Sciatic nerve (tissue), 2 donors: ENCODE measurements around the gene MIPEP. TPM values are rescaled to one million over a fixed set of nuclear protein-coding genes. Genes with fewer than 3 reads are reported as not detected.

Experiments used
- ATAC-seq: fragments of 200-7000 bp; cut with Tn5 transposase; one replicate; pipeline ENCODE4 v1.9.1; 2020; ENCODE audit warnings: mild to moderate bottlenecking, moderate library complexity
- DNase-seq: peaks from one replicate; pipeline ENCODE4 v3.0.0-alpha.2; 2020; ENCODE audit warnings: low spot score
- intact Hi-C: fragments of 100-400 bp; cut with DNase I; formaldehyde crosslinking; loops from one replicate; pipeline ENCODE4 v1.14.2; 2022
- total RNA-seq: library from RNA; stranded (reverse); fragmentation: NEBNext Ultra II Directional; extraction: Animal tissue kit (Norgen Biotek cat#: 25700); gene quantifications from one replicate; pipeline ENCODE4 v1.2.1, GENCODE V29; 2021
- donor health status: DM: no; HTN: no; CAD: no.
- donor health status: DM: no; HTN: no; CAD: no.

Gene MIPEP
- total RNA-seq, 1 donor from 2014 or later: 11.9 TPM

DNA sequence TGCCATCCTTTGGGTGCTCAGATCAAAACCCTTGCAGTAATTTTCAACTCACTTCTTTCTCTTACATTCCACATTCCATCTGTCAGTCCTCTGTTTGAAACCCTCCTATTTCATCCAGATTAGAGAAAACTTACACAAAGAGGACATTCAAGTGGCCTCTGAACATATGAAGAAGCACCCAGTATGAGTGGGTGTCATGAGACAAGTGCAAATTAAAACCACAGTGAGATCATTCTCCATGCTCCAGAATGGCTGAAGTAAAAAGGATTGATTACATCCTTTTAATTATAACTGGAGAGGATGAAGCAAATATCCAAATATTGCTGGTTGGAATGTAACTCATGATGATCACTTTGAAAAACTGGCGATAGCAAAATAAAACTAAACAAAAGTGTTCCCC lies 96.5 kb downstream of the MIPEP start:
- no peak for ATAC-seq
- DNase-seq: no peak
- intact Hi-C loops: no loop called here

DNA sequence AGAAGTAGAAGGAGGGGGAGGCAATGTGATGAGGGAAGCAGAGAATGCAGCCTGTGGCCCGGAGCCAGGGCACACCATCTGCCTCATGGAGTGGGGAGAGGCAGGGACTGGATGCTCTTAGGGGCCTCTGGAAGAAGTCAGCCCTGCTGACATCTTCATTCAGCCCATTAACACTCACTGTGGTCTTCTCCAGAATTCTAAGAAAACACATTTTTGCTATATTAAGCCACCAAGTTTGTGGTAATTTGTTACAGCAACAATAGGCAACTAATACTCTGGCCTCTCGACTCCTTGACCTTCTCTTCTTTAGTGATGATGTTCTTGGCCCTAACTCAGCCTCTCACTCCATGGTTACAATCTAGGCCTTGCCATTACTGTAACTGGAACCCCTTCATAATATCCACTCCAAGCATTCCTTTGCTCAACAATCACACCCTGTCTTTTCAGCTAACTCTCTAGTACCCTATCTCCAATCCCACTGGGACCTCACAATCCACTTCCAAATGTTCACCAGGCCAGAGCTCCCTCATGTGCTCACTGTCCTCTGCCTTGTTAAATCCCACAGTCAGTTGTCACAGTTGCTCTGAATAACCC lies 98.5 kb downstream of the MIPEP start:
- DNase-seq (no peak), ATAC-seq (peak; percentile 77)
- intact Hi-C loops: no loop called here

DNA sequence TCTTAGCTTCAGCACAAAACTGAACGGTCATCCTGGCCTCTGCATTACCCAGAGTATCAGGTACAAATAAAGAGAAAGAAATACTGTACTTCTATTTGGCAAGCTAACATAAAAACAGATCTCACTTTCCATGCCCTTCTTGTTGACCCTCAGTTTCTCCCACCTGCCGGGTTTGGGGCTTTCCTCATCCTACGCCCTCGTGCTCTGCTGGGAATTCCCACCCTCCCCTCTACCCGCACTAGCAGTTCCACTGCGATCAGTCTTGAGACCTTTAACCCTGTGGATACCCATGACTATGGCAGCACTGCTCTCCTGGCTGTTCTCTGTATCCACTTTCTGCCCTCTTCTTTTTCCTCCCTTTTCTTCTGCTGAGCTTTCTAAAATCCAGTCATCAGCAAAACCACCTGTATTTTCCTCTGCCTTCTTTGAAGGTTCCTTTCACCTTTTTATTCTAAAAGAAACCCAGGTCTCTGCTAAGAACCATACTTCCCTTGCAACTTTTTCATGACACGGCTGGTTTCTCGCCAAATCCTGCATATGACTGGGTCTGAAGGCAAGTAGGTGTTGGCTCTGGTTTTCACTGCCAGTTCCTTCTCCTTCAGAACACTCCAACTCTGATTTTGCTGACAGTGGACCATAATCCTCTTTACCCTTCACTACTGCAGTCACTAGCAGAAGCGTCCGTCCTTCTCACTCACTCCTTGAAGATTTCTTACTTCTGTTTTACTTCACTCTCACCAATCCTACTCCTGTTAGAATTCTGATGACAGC lies 99.4 kb downstream of the MIPEP start:
- ATAC-seq: no peak
- no peak for DNase-seq
- intact Hi-C loops: no loop called here

DNA sequence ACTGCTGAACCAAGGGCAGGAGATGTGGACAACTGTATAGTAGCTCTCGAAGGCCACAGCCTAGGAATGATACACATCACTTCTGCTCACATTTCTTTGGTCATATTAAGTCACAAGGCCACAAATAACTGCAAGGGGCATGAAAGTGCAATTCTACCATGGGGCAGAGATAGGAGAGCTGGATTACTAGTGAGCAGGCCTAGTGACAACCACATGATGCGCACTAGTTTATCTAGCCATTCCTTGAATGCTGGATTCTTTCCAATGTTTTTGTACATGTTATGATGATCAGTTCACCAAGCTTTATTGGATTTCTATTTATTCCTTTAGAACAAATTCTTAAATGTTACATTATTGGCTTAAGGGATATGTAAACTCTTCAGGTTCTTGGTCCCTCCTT lies 100.7 kb downstream of the MIPEP start:
- intact Hi-C loops: no loop called here
- DNase-seq (no peak), ATAC-seq (no peak)

DNA sequence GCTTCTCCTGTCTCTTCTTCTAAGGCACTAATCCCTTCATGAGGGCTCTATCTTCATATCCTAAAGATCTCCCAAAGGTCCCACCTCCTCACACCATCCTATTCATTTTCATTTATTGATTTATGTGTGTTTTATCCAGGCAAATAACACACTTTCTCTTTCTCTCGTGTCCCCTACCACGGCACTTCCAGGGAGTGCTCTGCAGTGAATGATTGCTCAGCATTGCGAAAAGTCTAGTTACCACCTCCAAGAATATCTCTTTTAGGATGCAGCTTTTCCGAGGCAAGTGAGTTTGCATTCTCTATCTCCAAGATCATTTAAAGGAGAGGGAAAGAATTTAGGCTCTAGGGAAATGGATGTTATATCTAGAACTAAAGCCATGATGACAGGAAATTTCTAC lies 101.7 kb downstream of the MIPEP start:
- DNase-seq: no peak
- intact Hi-C loops: no loop called here
- no peak for ATAC-seq

DNA sequence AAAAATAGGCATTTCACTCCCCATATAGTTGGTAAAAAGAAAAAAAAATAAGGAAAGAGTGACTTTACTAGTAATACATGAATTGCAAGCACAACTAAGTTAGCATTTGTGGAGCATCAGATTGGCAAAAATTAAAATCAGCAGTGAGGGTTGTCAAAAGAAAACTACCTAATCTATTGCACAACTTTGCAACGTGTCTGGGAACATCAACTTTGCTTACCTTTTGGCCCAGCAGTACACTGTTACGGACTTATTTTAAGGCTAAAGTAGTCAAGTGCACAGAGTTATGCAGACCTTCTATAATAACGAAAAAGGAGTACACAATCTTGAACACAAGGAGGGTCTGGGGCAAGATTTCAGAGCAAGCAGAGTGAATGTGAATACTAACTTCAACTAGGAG lies 102.6 kb downstream of the MIPEP start:
- ATAC-seq: no peak
- intact Hi-C loops: no loop called here
- no peak for DNase-seq

DNA sequence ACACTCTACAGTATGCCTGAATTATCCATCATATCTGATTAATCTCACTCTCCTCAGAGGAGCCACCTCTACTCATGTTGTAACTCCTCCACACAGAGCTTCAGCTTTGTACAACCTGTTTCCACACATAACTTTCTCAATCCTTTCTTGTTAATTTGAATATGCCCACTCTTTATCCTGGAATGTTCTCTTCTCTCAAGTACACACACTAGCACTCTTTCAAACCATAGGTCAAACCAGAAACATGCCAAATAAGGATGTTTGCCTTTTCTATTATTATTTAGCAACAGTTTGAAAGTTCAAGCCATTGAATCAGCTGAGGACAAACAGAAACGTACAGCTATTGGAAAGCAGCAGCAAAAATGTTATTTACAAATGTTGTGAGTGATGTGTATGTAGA lies 110.3 kb downstream of the MIPEP start:
- no peak for DNase-seq
- ATAC-seq: no peak
- intact Hi-C loops: no loop called here

DNA sequence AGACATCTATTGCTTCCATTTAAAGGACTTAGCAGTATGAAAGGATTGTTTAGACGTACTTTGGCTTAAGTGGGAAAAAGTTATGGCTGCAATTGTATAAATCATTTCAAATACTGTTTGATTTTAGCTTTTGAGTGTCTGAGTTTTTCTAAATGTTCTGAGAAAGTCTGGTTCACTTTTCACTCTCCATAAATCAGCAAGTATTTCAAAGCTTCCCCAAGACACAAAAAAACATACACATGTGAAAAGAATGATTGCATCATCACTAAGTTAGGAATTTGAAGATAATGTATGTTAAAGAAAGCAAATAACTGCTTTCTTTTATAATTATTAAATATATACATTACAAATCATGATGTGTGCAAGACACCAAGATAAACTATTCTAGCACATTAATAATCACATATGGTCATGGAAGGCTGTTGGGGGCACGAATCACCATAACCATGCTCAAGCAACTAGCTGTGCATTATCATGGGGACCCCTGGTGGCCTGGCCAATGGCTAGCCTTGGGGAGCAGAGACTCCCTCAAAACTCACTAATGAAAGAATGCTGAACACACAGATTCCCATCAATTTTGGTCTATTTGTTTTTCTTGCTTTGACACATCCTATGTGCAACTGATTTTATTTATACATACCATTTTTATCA lies 111.1 kb downstream of the MIPEP start:
- DNase-seq (no peak), ATAC-seq (no peak)
- intact Hi-C loops: no loop called here

DNA sequence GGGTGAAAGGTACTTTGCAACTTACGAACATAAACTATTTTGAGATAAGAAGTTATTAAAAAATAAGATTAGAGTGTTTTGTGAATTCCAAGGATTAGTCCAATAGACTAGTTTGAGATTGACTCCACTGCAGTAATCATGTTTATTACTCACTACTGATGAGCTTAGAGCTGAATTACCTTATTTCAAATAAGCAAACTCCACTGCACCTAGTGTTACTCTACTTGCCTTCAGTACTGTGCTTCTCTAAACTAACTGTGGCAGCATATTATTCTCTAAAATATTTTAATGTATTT lies 111.7 kb downstream of the MIPEP start:
- intact Hi-C loops: no loop called here
- DNase-seq (no peak), ATAC-seq (no peak)

DNA sequence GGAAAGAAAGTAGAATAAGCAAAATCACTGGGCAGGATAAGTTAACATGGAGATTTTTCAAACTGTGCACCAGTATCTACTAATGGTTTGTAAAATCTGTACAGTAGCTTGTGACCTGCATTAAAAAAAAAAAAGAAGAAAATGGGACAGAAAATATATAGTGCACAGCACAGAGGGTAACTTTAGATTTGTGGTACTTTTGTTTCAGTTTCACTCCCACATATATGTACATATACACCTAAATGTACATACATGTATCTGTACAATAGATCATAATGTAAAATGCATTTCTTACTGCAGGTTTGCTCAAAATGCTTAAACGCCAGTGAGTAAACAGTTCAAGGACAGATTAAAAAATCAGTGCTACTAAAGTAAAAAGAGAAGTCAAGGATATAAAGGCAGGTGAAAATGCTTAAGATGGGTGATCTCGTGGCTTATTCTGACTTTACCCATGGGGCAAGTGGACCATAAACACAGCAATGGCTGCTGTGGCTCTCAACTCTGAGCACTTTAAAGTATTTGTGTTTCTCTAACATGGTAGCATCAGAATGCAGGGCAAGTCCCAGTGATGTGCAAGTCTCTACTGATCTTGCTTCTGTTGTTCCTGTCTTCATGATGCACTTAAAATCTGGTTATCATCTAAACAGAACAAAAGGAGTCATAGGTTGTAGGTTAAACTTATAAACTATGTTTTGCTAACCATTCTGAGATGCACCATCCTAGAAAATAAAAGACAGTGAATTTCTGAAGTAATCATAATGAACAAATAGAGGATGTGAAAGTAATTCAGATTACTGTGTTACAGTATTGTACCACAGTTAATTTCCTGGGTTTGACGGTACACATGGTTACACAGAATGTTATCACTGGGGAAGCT lies 112.3 kb downstream of the MIPEP start:
- ATAC-seq: no peak

DNA sequence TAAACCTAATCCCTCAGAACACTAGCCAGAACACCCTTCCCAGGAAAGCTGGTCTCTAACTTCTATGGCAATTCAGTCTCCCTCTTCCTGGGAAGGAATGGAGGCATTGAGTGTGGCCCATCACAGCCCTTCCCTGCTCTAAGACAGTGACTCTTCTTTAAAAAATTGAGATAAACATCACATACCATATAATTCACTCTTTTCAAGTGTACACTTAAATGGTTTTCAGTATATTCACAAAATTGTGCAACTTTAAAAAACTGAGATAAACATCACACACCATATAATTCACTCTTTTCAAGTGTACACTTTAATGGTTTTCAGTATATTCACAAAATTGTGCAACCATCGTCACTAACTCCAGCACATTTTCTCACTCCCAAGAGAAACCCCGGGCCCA lies 116.5 kb downstream of the MIPEP start:
- ATAC-seq: no peak
- intact Hi-C loops: no loop called here

More for the DNA sequence above, 112.3 kb downstream of the MIPEP start:
- DNase-seq: no peak
- intact Hi-C loops: no loop called here

DNA sequence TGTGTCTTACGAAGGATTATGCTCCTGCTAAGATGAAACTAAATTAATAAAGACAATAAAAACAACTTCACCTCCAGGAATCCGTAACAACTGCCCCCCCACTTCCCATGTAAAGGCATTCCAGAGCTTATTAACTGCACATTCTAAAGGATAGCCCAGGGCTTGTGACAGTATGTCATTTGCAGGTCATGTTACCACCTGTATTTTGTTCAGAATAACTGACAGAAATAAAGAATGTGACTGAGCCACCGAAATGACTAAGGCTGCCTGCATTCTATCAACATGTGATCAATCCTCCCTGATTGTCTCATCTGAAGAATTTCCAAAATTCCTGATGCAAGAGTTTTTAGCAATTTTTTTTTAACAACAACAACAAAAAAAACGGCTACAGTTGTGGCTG lies 117.2 kb downstream of the MIPEP start:
- DNase-seq (no peak), ATAC-seq (no peak)
- intact Hi-C loops: no loop called here

More for the DNA sequence above, 116.5 kb downstream of the MIPEP start:
- DNase-seq: no peak

DNA sequence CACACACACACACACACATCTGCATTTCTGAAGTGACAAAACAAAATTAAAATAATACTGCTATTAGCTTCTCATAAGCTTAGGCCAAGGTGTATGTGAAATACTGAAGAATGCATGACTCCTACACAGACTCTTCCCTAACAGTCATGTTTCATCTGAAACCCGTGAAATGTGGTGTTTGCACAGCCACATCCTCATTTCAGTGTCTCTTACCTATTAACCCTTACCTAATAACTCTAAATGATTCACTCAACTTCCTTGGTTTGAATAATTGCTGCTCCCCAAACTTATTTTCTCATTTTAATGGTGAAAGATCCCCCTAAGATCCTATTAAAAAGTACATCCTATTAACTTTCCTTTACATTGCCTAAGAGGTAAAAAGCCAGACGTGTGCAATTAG lies 117.6 kb downstream of the MIPEP start:
- intact Hi-C loops: no loop called here
- no peak for ATAC-seq
- DNase-seq: no peak

DNA sequence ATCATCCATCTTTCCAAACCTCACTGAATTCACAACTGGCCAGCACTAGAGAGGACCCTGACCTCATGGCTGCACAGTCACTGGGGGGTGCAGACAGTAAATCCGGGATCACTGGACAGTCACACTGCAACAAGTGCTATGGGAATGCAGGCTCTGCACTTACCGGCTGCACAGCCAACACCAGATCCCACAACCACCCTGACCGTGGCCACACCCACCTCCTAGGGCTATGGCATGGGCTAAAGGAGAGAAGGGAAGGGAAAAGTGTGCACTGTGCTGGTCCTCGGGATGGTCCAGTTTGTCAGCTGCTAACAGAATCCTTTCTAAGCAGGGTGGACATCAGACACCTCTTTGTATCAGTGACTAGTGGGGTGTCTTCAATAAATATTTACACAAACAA lies 118.2 kb downstream of the MIPEP start:
- no peak for ATAC-seq
- intact Hi-C loops: no loop called here
- DNase-seq: no peak

DNA sequence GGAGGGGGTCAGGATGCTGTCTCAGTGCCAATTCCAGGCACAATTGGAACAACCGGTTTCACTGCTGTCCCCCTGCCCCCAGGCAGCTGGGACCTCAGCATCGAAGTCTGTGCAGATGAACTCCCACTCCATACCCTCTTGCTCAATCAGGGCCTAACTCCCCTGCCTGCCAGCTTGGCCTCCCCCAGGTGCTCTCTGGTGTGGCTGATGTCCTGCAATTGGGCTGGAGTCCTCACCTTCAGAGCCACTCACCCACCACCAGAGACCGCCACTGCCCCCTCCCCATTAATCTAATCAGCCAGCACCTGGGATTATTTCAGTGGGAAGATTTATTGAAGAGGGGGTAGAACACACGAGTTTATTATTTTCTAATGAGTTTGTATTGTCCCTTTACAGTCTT lies 118.8 kb downstream of the MIPEP start:
- DNase-seq (no peak), ATAC-seq (no peak)
- intact Hi-C loops: no loop called here

DNA sequence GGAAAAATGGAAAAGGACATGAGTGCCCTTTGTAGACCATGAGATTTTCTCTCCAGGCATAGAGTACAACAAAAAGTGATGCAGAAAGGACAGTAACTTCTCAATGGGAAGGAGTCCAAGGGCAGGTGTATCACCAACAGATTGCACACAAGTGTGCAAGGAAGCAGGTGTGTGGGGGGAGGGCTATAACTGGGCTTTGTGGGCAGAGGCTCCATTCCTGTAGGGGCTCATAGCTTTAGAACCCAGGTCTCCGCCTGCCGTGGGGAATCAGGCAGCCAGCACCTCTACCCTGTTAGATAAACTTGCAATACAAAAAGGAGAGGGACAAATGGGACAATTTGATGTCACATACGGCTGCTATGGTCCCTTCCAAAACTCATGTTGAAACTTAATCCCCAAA lies 119.8 kb downstream of the MIPEP start:
- intact Hi-C loops: no loop called here
- DNase-seq (no peak), ATAC-seq (no peak)

DNA sequence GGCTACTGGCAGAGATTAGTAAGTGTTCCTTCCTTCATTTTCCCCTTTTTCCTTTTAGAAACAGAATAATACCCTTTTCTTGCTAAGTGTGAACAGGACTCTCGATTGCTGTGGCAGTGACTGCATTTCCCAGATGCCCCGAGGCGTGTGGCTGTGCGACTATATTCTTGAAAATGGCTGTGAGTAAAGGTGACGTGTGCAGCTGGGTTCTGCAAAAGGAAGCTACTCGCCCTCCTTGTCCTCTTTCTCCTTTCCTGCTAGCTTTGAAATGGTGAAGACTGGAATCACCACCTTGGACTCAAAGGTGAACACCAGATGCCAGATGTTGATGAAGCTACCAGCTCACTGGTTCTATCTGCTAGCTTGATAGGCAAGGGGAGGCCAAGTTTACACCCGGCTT lies 121.4 kb downstream of the MIPEP start:
- ATAC-seq (no peak), DNase-seq (no peak)
- intact Hi-C loops: no loop called here

DNA sequence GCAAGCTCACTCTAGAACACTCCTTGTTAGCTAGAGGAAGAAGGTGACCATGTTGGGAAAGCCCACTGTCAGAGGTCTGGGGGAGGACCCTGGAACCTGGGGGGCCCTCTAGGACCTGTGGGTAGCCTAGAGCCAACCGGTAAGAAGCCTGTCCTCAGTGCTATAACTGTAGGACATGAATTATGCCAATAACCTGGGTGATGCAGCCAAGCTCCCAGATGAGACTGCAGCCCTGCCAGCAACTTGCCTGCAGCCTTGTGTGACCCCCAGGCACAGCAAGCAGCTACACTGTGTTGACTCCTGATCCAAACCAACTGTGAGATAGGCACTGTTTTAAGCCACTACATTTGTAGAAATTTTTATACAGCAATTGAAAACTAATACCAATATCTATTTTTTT lies 122.3 kb downstream of the MIPEP start:
- intact Hi-C loops: no loop called here
- ATAC-seq (no peak), DNase-seq (no peak)

DNA sequence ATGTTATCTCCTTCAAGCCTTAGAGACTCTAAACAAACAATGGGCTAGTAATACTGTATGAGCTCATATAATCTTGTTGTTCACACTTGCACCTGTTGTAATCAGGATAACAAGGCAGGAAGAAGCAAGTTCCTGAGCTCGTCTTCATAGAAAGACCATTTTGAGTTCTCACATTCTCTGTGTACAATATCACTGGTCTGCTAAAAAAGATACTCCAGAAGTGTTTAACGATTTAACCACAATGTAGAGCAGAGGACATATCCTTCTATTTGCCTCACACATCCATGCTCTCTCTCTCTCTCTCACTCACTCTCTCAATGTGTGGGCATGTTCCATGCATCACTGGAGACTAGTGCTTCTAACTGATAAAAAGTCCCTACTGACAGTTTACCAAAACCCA lies 122.9 kb downstream of the MIPEP start:
- no peak for DNase-seq
- intact Hi-C loops: no loop called here
- no peak for ATAC-seq

DNA sequence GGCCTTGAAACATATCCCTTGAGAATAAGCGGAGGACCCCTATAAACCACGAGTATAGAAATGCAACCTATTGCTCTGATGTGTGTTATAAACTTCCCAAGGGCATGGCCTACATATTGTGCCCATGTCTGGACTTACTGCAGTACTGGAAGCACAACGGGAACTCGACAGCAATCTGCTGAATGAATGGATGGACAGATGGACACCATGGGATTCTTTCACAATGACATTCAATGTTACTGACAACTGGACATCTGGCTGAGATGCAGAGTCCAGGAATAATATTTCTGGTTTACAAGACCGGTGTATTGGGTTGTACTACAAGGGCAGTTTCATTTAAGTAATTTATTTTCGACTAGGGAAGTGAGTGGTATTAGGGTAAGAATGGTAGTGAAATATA lies 123.7 kb downstream of the MIPEP start:
- DNase-seq (no peak), ATAC-seq (no peak)
- intact Hi-C loops: no loop called here
